Osteocyte (in vitro differentiated cells): ENCODE data around the gene SOX30. TPM values are rescaled to one million over a fixed set of nuclear protein-coding genes. Genes with fewer than 3 reads are reported as not detected.

Source experiments
- DNase-seq: peaks from one replicate; pipeline ENCODE4 v3.0.0; 2021; ENCODE audit warnings: mixed read lengths; ENCODE audit not compliant: unreplicated experiment; ENCODE audit errors: extremely low spot score
- H3K27ac Mint-ChIP-seq: one replicate; pipeline ENCODE4 v1.8.0; 2021; ENCODE audit warnings: mild to moderate bottlenecking, mixed read lengths; ENCODE audit not compliant: unreplicated experiment
- H3K27me3 Mint-ChIP-seq: one replicate; pipeline ENCODE4 v1.8.0; 2021; ENCODE audit warnings: mixed read lengths; ENCODE audit not compliant: unreplicated experiment
- H3K36me3 Mint-ChIP-seq: one replicate; pipeline ENCODE4 v1.8.0; 2021; ENCODE audit warnings: mixed read lengths; ENCODE audit not compliant: unreplicated experiment
- H3K4me1 Mint-ChIP-seq: one replicate; pipeline ENCODE4 v1.8.0; 2021; ENCODE audit warnings: mixed read lengths; ENCODE audit not compliant: unreplicated experiment
- H3K4me3 Mint-ChIP-seq: one replicate; pipeline ENCODE4 v1.8.0; 2021; ENCODE audit warnings: mild to moderate bottlenecking, moderate library complexity, mixed read lengths; ENCODE audit not compliant: unreplicated experiment
- H3K9me3 Mint-ChIP-seq: one replicate; pipeline ENCODE4 v1.8.0; 2021; ENCODE audit warnings: mixed read lengths; ENCODE audit not compliant: unreplicated experiment
- total RNA-seq: library from RNA; stranded (reverse); gene quantifications from 2 replicates; pipeline ENCODE4 v1.2.1, GENCODE V29; 2021
- TF ChIP-seq, protein P1 (sequence below): fragments of 200-600 bp; sonication (generic); IDR thresholded peaks from 2 replicates; pipeline ENCODE4 v1.5.0; 2021; ENCODE audit warnings: antibody characterized with exemption, mild to moderate bottlenecking, moderate library complexity

SOX30 gene
- total RNA-seq, 1 donor from 2014 or later: not detected

DNA sequence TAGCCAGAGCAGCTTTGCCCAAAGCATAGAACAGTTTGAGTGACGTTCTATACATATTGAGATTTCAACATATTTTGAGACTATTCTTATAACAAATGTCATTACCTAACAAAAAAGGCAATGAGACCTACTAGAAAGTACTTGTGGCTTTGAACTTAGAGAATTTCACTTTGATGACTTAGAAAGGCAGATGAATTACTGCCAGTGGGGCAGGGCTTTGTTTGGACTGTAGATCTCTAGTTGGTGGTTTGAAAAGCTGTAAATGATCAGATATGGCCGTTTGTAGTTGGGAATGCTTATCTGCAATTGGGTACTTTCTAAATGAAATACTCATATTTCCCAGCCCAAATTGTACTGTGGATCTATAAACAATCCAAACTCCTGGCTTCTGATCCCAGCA, 28.1 kb downstream of the SOX30 start:
- Mint-ChIP-seq H3K27ac (no peak overlapping the region), H3K4me3 (no peak overlapping the region)

DNA sequence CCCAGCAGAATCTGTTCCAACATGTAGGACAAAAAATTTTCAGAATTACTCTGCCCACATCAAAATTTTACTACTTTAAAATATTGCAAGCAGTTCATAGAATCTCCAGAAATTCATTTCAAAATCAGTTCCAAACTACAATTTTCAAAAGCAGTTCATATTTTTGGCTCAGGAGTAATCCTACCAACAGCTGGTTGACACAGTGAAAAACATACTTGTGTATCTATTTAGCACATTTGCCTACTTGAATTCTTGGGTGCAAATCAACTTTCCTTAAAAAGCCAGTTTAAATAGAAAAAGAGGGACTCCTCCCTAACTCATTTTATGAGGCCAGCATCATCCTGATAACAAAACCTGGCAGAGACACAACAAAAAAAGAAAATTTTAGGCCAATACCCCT, 31.5 kb downstream of the SOX30 start:
- Mint-ChIP-seq H3K27me3 (peaks cover 4% of the 10 kb centered on the region), H3K4me3 (no peak overlapping the region), H3K27ac (no peak overlapping the region), H3K36me3 (peaks cover 2% of the 10 kb centered on the region), H3K9me3 (no peaks in the 10 kb centered on the region), H3K4me1 (no peaks in the 10 kb centered on the region)
- DNase-seq: no peak
- TF ChIP-seq, protein P1, sequence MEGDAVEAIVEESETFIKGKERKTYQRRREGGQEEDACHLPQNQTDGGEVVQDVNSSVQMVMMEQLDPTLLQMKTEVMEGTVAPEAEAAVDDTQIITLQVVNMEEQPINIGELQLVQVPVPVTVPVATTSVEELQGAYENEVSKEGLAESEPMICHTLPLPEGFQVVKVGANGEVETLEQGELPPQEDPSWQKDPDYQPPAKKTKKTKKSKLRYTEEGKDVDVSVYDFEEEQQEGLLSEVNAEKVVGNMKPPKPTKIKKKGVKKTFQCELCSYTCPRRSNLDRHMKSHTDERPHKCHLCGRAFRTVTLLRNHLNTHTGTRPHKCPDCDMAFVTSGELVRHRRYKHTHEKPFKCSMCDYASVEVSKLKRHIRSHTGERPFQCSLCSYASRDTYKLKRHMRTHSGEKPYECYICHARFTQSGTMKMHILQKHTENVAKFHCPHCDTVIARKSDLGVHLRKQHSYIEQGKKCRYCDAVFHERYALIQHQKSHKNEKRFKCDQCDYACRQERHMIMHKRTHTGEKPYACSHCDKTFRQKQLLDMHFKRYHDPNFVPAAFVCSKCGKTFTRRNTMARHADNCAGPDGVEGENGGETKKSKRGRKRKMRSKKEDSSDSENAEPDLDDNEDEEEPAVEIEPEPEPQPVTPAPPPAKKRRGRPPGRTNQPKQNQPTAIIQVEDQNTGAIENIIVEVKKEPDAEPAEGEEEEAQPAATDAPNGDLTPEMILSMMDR: no peak

More for the DNA sequence above, 28.1 kb downstream of the SOX30 start:
- H3K36me3 Mint-ChIP-seq: peaks cover 2% of the 10 kb centered on the region
- TF ChIP-seq, protein P1: no peak
- peaks cover 4% of the 10 kb centered on the region for H3K27me3 Mint-ChIP-seq
- DNase-seq: no peak
- no peaks in the 10 kb centered on the region for H3K4me1 Mint-ChIP-seq
- H3K9me3 Mint-ChIP-seq: no peaks in the 10 kb centered on the region

DNA sequence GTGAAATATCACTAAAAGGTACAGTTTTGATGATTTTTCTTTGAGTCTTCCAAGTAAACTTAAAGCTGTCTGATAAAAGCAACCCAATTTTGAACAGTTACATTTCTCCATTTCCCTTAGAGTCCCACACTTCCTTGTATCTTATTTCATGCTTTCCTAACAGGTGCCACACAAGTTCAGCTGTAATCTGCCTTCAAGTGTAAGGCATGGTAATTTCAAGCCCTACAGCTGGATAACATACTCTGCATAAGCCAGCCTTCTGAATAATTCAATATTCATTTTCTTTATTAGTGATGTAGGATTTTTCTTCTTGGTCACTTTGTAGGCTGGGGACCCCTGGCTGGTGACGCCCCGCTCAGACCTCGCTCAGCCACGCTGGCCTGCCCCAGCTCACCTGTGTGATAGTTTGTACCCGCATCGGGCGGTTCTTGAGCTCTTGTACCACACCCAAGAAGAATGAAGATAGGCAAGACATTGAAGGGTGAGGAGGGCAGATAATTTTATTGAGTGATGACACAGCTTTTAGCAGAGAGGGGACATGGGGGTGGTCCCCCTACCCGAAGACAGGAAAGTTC, 34.0 kb downstream of the SOX30 start:
- H3K4me3 Mint-ChIP-seq: no peak overlapping the region
- no peak overlapping the region for H3K27ac Mint-ChIP-seq
- no peak for DNase-seq
- H3K27me3 Mint-ChIP-seq: no peaks in the 10 kb centered on the region
- peaks cover 2% of the 10 kb centered on the region for H3K36me3 Mint-ChIP-seq
- H3K9me3 Mint-ChIP-seq: no peaks in the 10 kb centered on the region
- no peaks in the 10 kb centered on the region for H3K4me1 Mint-ChIP-seq
- TF ChIP-seq, protein P1: no peak

DNA sequence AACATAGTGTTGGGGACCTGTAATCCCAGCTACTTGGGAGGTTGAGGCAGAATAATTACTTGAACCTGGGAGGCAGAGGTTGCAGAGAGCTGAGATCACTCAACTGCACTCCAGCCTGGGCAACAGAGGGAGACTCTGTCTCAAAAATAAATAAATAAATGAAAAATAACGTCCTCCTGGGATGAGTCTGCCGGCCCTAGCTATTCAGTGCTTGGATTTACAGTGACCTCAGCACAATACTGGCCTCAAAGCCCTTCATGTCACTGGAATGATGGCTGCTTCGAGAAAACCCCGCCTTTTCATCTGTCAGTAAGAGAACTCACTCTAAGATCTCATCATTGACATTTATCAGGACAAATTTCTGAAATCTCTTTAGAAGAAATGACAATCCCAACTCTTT, 35.5 kb downstream of the SOX30 start:
- H3K36me3 Mint-ChIP-seq: no peaks in the 10 kb centered on the region
- TF ChIP-seq, protein P1: no peak
- H3K27ac Mint-ChIP-seq: no peak overlapping the region
- no peaks in the 10 kb centered on the region for H3K9me3 Mint-ChIP-seq
- no peak overlapping the region for H3K4me3 Mint-ChIP-seq
- no peaks in the 10 kb centered on the region for H3K27me3 Mint-ChIP-seq
- no peaks in the 10 kb centered on the region for H3K4me1 Mint-ChIP-seq
- DNase-seq: no peak

DNA sequence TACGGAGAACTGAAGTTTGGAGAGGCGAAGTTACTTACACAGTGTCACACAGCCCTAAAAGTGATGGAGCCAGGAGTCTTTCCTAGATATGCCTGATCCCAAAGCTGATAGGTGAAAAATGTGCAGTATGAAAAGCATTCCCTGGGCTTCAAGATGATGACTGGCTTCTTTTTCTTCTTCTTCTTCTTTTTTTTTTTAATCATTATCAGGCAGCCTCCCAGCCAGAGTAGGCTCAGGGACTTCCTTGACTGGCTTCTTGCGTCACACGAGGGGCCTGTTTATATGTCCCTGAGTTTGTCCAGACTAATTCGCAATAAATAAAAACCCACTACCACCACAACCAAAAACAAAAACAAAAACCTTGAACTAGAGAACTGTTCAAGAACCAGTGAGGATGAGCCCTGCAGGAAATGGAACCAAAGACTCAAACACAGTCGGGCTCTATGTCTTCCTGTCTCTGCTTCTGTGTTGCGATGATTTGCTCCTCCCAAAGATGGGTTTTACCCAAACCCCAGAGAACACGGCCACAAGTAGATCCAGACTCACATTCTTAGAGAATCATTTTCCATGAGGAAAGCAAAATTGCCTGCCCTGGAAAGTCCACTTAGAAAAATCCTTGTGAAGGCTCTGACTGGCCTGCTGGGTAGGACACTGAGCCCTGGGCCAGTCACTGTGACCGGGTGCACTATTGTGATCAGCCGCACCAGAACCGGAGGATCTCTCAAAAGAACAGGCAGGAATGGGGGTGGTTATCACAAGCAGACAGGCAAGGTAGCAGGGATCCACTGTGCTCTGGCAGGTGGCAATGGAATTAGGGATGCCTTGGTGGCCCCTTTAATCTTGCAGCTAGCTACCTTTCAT, 38.6 kb downstream of the SOX30 start:
- Mint-ChIP-seq H3K27ac (no peak overlapping the region), H3K36me3 (no peaks in the 10 kb centered on the region), H3K4me1 (peaks cover 12% of the 10 kb centered on the region), H3K4me3 (no peak overlapping the region), H3K27me3 (no peaks in the 10 kb centered on the region), H3K9me3 (no peaks in the 10 kb centered on the region)
- no peak for DNase-seq
- TF ChIP-seq, protein P1: no peak
